NCI-H1930 (cell line): ENCODE data around the gene DISP3.
"Not testable (repeated sequence)": the region's sequence is repeated elsewhere in the genome, so short reads cannot be mapped to it uniquely, and the experiment has no call there.

ENCODE experiments used
- DNase-seq, 2 experiments: peaks; one replicate each; lab custom pipeline; 2025; lab: John Stamatoyannopoulos, UW

DISP3 gene

GRCh38 chr1:11576109-11576875, 97.3 kb downstream of the DISP3 start:
- no peak for DNase-seq

- DNase-seq = no peak
Measured at GRCh38 chr1:11578004-11578403, 99.0 kb downstream of the DISP3 start.

- no peak for DNase-seq
Measured at GRCh38 chr1:11579506-11579905, 100.6 kb downstream of the DISP3 start.

DNA sequence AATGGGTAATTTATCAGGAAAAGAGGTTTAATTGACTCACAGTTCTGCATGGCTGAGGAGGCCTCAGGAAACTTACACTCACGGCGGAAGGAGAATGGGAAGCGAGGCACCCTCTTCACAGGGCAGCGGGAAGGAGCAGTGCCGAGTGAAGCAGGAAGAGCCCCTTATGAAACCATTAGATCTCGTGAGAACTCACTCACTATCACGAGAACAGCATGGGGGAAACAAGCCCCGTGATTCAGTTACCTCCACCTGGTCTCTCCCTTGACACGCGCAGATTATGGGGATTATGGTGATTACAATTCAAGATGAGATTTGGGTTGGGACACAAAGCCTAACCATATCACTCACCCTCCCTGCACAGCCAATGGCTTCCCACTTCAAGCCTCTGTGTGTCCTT, 101.1 kb downstream of the DISP3 start:
- not testable (repeated sequence) for DNase-seq

GRCh38 chr1:11581445-11581991, 102.6 kb downstream of the DISP3 start:
- no peak for DNase-seq

- no peak for DNase-seq
Measured at GRCh38 chr1:11585389-11585788, 106.4 kb downstream of the DISP3 start.
